Stimulated activated naive CD8-positive, alpha-beta T cell treated with anti-CD3 and anti-CD28 coated beads, Interleukin-15, Interleukin-2, amounts not matched to agents 100 ng/mL and 50 ng/mL, for 24 hours (primary cell): ENCODE measurements around the gene URI1.
"Not testable (repeated sequence)": the region's sequence is repeated elsewhere in the genome, so short reads cannot be mapped to it uniquely, and the experiment has no call there.

Source experiments
- H3K27ac Mint-ChIP-seq: one replicate; pipeline ENCODE4 v1.8.0; 2021; ENCODE audit warnings: mild to moderate bottlenecking, mixed read lengths
- H3K27me3 Mint-ChIP-seq: one replicate; pipeline ENCODE4 v1.8.0; 2021; ENCODE audit warnings: mixed read lengths
- H3K36me3 Mint-ChIP-seq: one replicate; pipeline ENCODE4 v1.8.0; 2021; ENCODE audit warnings: low read depth, mixed read lengths
- H3K4me1 Mint-ChIP-seq: one replicate; pipeline ENCODE4 v1.8.0; 2021; ENCODE audit warnings: low read depth, mixed read lengths
- H3K4me3 Mint-ChIP-seq: one replicate; pipeline ENCODE4 v1.8.0; 2021; ENCODE audit warnings: mild to moderate bottlenecking, mixed read lengths
- H3K9me3 Mint-ChIP-seq: one replicate; pipeline ENCODE4 v1.8.0; 2021; ENCODE audit warnings: mixed read lengths

The URI1 gene

DNA sequence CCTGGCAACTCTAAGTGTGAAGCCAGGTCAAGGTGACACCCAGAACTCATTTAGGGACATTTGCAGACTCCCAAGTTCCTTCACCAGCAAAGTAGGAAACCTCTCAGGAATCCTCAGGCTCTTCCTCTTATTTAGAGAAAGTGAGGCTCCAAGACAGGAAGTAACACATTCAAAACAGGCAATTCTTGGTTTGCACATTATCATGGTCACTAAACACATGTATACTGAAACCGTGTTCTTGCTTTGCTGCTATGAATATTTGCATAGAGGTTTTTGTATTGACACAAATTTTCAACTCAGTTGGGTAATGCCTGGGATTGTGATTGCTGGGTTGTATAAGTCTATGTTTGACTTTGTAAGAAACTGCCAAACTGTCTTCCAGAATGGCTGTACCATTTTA lies 13.2 kb upstream of the URI1 start:
- H3K4me3 Mint-ChIP-seq: no peak overlapping the region
- H3K4me1 Mint-ChIP-seq: no peaks in the 10 kb centered on the region
- H3K36me3 Mint-ChIP-seq: no peaks in the 10 kb centered on the region
- H3K27me3 Mint-ChIP-seq: peaks cover 4% of the 10 kb centered on the region
- no peak overlapping the region for H3K27ac Mint-ChIP-seq
- no peaks in the 10 kb centered on the region for H3K9me3 Mint-ChIP-seq

DNA sequence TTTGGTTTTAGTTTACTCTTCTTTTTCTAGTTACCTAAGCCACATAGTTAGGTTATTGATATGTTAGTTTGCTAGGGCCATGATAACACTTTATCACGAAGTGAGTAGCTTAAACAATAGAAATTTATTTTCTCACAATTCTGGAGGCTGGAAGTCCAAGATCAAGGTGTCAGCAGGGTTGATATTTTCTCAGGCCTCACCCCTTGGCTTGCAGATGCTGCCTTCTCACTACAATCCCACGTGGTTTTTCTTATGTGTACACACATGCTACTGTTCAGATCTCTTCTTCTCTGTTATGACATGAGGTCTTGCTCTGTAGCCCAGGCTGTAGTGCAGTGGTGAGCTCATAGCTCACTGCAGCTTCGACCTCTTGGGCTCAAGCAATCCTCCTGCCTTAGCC lies 7.8 kb upstream of the URI1 start:
- Mint-ChIP-seq H3K36me3 (peaks cover 10% of the 10 kb centered on the region), H3K4me3 (no peak overlapping the region), H3K4me1 (no peaks in the 10 kb centered on the region), H3K27ac (no peak overlapping the region), H3K9me3 (peaks cover 16% of the 10 kb centered on the region), H3K27me3 (peaks cover 4% of the 10 kb centered on the region)

DNA sequence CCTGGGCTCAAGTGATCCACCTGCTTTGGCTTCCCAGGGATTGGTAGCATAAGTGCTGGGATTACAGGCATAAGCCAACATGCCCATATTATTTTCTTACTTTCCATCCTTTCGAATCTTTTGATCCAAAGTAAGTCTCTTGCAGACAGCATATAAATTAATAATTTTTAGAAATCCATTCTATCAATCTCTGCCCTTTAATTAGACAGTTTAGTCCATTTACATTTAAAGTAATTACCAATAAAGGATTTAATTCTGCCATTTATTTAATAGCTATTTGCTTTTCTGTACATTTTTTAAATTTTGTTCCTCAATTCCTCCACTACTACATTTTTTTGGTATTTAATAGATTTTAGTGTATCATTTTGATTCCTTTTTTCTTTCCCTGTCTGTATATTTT lies 7.3 kb upstream of the URI1 start:
- no peak overlapping the region for H3K27ac Mint-ChIP-seq
- H3K9me3 Mint-ChIP-seq: peaks cover 16% of the 10 kb centered on the region
- H3K4me3 Mint-ChIP-seq: no peak overlapping the region
- H3K4me1 Mint-ChIP-seq: no peaks in the 10 kb centered on the region
- peaks cover 10% of the 10 kb centered on the region for H3K36me3 Mint-ChIP-seq
- peaks cover 4% of the 10 kb centered on the region for H3K27me3 Mint-ChIP-seq

DNA sequence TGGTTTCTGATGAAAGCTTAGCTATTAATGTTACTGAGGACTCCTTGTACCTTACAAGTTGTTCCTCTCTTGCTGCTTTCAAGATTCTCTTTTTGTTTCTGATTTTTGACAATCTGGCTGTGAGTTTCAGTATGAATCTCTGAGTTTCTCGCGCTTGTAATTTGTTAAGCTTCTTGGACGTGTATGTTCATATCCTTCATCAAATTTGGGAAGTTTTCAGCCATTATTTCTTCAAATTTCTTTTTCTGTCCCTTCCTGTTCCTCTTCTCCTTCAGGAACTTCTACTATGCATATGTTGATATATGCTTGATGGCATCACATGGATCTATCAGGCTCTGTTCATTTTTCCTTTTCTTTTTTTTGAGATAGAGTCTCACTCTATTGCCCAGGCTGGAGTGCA lies 5.6 kb upstream of the URI1 start:
- no peak overlapping the region for H3K4me3 Mint-ChIP-seq
- peaks cover 10% of the 10 kb centered on the region for H3K36me3 Mint-ChIP-seq
- peaks cover 6% of the 10 kb centered on the region for H3K4me1 Mint-ChIP-seq
- peaks cover 4% of the 10 kb centered on the region for H3K27me3 Mint-ChIP-seq
- H3K27ac Mint-ChIP-seq: no peak overlapping the region
- peaks cover 16% of the 10 kb centered on the region for H3K9me3 Mint-ChIP-seq

DNA sequence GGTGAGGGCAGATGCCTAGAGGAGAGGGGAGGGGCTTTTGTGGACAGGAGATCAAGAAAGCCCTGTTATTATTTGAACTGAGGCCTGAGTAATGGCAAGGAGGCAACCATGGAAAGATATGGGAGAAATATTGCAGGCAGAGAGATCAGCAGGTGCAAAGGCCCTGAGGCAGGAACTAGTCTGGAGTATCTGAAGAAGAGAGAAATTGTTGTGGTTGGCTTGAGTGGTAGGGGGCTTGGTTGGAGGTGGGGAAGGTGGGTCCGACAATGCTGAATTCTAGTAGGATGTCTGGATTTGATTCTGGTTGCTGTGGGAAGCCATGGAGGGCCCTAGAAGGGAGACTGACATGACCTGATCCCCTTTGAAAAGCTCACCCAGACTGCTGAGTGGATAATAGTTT lies 2.4 kb upstream of the URI1 start:
- Mint-ChIP-seq H3K27ac (no peak overlapping the region), H3K4me1 (peaks cover 25% of the 10 kb centered on the region), H3K27me3 (no peaks in the 10 kb centered on the region), H3K4me3 (no peak overlapping the region), H3K36me3 (peaks cover 21% of the 10 kb centered on the region), H3K9me3 (peaks cover 16% of the 10 kb centered on the region)

DNA sequence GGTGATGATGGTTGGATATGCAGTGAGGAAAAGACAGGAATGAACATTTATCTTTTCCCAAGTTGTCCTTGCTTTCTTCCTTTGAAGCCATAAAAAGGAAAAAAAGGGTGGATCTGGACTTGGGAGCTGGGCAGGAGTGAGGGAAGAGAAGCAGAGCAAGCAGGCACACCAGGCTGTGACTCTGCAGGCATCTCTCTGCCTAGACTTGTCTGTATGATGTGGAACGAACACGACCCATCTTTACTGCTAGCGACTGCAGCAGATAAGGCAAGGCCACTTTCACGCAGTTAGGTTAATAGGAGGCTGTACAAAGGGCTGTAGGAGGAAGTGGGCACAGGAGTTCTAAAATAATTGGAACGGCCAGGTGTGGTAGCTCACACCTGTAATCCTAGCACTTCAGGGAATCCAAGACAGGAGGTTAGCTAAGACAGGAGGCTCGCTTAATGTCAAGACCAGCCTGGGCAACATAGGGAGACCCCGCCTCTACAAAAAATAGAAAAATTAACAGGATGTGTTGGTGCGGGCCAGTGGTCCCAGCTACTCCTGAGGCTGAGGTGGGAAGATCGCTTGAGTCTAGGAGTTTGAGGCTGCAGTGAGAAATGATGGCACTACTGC lies 961 bp upstream of the URI1 start:
- no peaks in the 10 kb centered on the region for H3K27me3 Mint-ChIP-seq
- peaks cover 21% of the 10 kb centered on the region for H3K36me3 Mint-ChIP-seq
- peak overlapping the region; percentile 65 for H3K27ac Mint-ChIP-seq
- H3K9me3 Mint-ChIP-seq: peaks cover 10% of the 10 kb centered on the region
- peak overlapping the region; percentile 78 for H3K4me3 Mint-ChIP-seq
- H3K4me1 Mint-ChIP-seq: peaks cover 39% of the 10 kb centered on the region

DNA sequence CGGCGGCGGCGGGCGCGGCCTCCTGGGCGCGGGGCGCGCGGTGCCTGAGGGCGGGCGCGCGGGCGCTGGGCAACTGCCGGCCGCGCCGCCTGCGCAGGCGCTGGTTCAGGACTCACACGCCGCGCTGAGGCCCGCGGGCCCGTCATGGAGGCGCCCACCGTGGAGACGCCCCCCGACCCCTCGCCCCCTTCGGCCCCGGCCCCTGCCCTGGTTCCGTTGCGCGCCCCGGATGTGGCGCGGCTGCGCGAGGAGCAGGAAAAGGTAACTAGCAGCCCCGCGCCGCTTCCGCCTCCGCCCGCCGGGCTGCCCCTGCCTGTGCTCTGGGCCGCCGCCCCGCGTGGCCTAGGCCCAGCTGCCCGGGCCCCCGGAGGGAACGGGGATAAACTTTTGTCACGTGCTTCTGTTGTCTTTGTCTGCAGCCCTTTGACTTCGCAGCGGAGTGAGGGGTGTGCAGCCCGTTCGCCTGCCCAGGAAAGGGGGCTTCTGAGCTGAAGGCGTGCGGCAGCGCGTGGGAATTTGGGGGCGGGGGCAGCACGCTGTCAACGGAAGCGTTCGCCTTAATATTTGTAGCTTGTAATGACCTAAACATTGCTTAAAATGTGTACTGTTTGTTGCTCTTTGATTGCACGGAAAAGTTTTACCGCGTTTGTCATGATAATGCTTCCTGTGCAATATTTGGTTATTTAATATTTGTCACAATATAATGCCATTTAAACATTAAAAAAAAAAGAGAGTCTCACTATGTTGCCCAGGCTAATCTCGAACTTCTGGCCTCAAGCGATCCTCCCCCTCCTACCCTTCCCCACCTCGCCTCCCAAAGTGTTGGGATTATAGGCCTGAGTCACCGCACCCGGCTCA lies 594 bp downstream of the URI1 start:
- Mint-ChIP-seq H3K4me1 (peaks cover 52% of the 10 kb centered on the region), H3K9me3 (peaks cover 1% of the 10 kb centered on the region), H3K36me3 (peaks cover 26% of the 10 kb centered on the region), H3K27me3 (no peaks in the 10 kb centered on the region), H3K4me3 (peak overlapping the region; percentile 99), H3K27ac (peak overlapping the region; percentile 97)

DNA sequence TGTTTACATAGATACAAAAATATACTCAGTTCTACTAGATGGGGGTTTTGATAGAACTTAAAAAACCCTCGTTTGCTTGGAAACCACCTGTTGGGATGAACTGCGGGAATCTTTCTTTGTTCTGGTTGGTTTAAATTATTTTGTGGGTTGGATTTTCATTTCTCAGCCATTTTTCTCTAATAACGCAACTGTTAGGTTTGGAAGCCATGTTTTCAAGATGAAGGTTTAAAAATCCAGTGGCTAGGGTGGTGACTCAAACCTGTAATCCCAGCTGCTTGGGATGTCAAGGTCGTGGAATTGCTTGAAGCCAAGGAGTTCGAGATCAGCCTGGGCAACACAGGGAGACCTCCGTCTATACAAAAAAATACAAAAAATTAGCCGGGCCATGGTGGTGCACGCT lies 1.6 kb downstream of the URI1 start:
- Mint-ChIP-seq H3K4me3 (peak overlapping the region; percentile 99), H3K4me1 (peaks cover 62% of the 10 kb centered on the region), H3K36me3 (peaks cover 36% of the 10 kb centered on the region), H3K27me3 (no peaks in the 10 kb centered on the region), H3K9me3 (peaks cover 5% of the 10 kb centered on the region), H3K27ac (peak overlapping the region; percentile 97)

DNA sequence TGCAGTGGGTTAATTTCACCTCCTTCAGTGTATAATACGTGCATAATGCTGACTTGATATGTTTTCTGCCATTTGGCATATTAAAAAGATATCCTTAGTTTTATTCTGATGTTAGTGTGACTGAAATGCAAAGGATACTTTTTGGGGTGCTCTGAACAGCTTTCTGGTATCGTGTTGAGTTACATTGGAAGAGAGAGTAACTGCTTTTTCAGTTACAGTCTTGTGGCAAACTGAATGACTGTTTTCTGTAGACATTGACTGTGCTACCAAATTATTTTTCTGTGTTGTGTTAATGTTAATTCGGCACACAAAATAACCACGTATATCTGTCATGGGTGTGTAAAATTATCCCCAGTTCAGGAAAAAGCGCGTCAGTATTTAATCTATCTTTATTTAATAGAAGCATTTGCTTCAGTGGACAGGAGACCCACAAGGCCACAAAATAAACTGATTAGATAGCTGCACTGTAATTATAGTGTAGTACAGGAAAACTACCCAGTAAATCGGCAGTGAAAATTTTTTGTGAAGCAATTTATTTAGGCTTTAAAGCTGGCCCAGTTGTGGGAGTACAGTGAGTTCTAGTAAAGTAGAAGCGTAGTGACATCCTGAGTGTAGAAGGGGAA lies 2.5 kb downstream of the URI1 start:
- Mint-ChIP-seq H3K27ac (peak overlapping the region; percentile 85), H3K4me3 (peak overlapping the region; percentile 99), H3K36me3 (peaks cover 37% of the 10 kb centered on the region), H3K9me3 (peaks cover 5% of the 10 kb centered on the region), H3K27me3 (no peaks in the 10 kb centered on the region), H3K4me1 (peaks cover 62% of the 10 kb centered on the region)

DNA sequence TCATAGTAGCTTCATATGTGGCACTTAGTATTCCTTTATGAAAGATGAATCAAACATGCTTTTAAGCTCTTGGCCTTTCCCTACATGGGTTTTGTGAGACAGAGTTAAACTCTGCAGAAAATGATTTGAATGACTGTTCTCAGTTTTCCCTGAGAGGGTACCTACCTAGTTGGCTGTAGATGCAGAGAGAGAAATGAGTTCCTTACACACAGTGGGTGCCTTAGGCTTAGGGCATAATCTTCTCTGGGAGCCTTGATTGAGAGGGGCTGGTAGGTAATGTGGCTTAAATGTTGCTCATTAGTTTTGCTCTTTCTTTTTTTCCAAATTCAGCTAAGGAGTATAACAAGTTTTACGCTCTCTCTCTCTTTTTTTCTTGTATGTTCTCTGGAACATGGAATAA lies 3.0 kb downstream of the URI1 start:
- peak overlapping the region; percentile 85 for H3K27ac Mint-ChIP-seq
- H3K36me3 Mint-ChIP-seq: peaks cover 39% of the 10 kb centered on the region
- H3K4me1 Mint-ChIP-seq: peaks cover 65% of the 10 kb centered on the region
- no peaks in the 10 kb centered on the region for H3K27me3 Mint-ChIP-seq
- peaks cover 5% of the 10 kb centered on the region for H3K9me3 Mint-ChIP-seq
- peak overlapping the region; percentile 99 for H3K4me3 Mint-ChIP-seq

DNA sequence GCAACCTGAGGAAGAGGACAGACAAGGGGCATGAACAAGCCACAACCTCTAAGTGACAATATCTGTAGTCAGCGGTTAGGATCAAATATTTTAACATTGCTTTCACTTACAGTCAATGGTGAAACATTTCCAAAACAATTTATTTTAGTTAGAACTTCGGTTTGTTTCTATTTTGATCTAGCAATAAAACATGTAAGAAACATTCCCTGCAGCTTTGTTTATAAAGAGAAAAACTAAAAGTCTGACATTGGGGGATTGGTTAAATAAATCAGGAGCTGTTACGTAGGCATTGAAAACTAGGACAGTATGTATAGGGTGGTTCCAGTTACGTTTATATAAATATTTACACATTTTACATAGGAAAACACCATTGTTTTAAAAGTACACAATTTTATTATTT lies 3.4 kb downstream of the URI1 start:
- Mint-ChIP-seq H3K4me3 (peak overlapping the region; percentile 99), H3K4me1 (peaks cover 69% of the 10 kb centered on the region), H3K27ac (peak overlapping the region; percentile 85), H3K36me3 (peaks cover 44% of the 10 kb centered on the region), H3K27me3 (no peaks in the 10 kb centered on the region), H3K9me3 (peaks cover 5% of the 10 kb centered on the region)

DNA sequence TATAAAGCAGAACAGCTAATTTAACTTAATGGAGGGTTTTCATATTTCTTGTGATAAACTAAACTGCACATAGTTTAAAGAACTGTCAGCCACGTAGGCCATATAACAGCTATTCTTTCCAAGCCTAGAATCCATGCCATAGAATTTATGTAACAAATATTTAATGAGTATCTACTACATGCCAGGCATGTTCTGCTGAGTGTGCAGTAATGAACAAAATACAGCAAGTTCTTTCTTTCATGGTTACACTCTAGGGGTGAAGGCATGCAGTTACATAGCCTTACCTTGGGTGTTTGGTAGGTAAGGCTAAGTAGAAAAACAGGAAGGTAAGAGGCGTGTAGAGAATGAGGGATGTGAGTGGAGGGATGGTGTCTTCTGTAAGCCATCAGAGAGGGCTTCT lies 4.6 kb downstream of the URI1 start:
- H3K9me3 Mint-ChIP-seq: peaks cover 5% of the 10 kb centered on the region
- no peak overlapping the region for H3K4me3 Mint-ChIP-seq
- H3K27me3 Mint-ChIP-seq: no peaks in the 10 kb centered on the region
- H3K4me1 Mint-ChIP-seq: peaks cover 71% of the 10 kb centered on the region
- H3K27ac Mint-ChIP-seq: peak overlapping the region; percentile 37
- H3K36me3 Mint-ChIP-seq: peaks cover 53% of the 10 kb centered on the region

DNA sequence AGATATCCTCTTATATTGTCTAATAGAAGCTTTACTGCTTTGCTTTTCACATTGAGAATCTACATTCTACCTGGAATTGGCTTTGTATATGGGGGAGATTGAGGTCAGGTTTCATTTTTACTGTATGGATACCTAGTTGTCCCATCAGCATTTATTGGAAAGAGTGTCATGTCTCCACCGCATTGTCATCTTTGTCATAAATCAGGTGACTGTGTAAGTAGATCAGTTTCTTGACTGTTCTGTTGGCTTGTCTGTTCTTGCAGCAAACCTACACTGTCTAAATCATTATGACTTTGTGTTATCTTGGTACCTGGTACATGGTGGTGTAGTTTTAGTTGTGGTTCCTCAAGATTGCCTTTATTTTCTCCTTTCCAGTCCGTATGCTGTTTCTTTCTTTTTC lies 5.8 kb downstream of the URI1 start:
- Mint-ChIP-seq H3K4me3 (peak overlapping the region; percentile 11), H3K9me3 (peaks cover 5% of the 10 kb centered on the region), H3K4me1 (peaks cover 81% of the 10 kb centered on the region), H3K27ac (peak overlapping the region; percentile 93), H3K36me3 (peaks cover 58% of the 10 kb centered on the region), H3K27me3 (no peaks in the 10 kb centered on the region)

DNA sequence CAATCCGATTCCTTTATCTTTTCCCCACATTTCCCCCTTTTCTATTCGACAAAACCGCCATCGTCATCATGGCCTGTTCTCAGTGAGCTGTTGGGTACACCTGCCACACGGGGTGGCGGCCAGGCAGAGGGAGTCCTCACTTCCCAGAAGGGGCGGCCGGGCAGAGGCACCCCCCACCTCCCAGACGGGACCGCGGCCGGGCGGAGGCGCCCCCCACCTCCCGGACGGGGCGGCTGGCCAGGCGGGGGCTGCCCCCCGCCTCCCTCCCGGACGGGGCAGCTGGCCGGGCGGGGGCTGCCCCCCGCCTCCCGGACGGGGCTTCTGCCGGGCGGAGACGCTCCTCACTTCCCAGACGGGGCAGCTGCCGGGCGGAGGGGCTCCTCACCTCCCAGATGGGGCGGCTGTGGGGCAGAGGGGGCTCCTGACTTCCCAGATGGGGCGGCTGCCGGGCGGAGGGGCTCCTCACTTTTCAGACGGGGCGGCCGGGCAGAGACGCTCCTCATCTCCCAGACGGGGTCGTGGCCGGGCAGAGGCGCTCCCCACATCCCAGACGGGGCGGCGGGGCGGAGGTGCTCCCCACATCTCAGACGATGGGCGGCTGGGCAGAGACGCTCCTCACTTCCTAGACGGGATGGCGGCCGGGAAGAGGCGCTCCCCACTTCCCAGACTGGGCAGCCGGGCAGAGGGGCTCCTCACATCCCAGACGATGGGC lies 6.9 kb downstream of the URI1 start:
- peak overlapping the region; percentile 38 for H3K27ac Mint-ChIP-seq
- H3K9me3 Mint-ChIP-seq, H3K27me3 Mint-ChIP-seq, H3K4me3 Mint-ChIP-seq: not testable (repeated sequence)
- H3K4me1 Mint-ChIP-seq: peaks cover 82% of the 10 kb centered on the region
- peaks cover 51% of the 10 kb centered on the region for H3K36me3 Mint-ChIP-seq

DNA sequence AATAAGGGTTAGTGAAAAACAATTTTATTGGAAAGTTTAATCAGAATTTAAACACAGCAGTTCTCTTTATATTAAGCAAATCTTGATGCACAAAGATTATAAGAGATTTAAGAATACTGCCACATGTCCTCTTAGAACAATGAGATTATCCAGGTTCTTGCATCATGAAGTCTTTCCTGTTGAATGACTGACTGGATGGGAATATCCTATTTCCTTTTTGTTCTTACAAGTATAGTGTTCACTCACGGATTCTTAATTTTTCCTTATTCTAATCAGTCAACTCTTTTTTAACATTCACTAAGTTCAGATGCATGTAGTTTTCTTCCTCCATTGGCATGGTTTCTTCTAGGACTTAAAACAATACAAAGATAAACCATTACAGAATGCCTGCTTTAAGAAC lies 10.1 kb downstream of the URI1 start:
- H3K27ac Mint-ChIP-seq: no peak overlapping the region
- peaks cover 5% of the 10 kb centered on the region for H3K9me3 Mint-ChIP-seq
- H3K36me3 Mint-ChIP-seq: peaks cover 42% of the 10 kb centered on the region
- peaks cover 64% of the 10 kb centered on the region for H3K4me1 Mint-ChIP-seq
- H3K4me3 Mint-ChIP-seq: no peak overlapping the region
- H3K27me3 Mint-ChIP-seq: no peaks in the 10 kb centered on the region
